HCT116 (cell line): ENCODE data around the gene LEMD1. TPM values are rescaled to one million over a fixed set of nuclear protein-coding genes. Genes with fewer than 3 reads are reported as not detected.

Experiments used
- ATAC-seq: fragments of 200-7000 bp; cut with Tn5 transposase; 2 replicates; pipeline ENCODE4 v1.9.1; 2020; ENCODE audit warnings: mild to moderate bottlenecking, moderate library complexity
- BruUV-seq: library from RNA; stranded (reverse); fragments of 400-500 nt; replicated peaks from 2 replicates; lab custom pipeline; 2021; lab: Mats Ljungman, UMichigan
- CTCF ChIA-PET: fragments of 300-600 bp; sonication (Branson Sonifier 250); formaldehyde crosslinking; loops from one replicate; lab custom pipeline; 2021; ENCODE audit warnings: antibody characterized with exemption; lab: Charles Lee
- POLR2A ChIA-PET: fragments of 300-600, 350-600 bp; sonication (Branson Sonifier 250); formaldehyde crosslinking; loops from one replicate; lab custom pipeline; 2021; ENCODE audit warnings: antibody characterized with exemption; lab: Charles Lee
- RAD21 ChIA-PET, 2 experiments: fragments of 300-600 bp; sonication (Branson Sonifier 250); formaldehyde crosslinking; loops; one replicate each; lab custom pipeline; 2023; ENCODE audit warnings: low total read pairs in 2 of 2; ENCODE audit not compliant: uncharacterized antibody in 2 of 2, unreplicated experiment in 2 of 2, low non-redundant PET in 1 of 2; lab: Charles Lee
- DNase-seq: peaks from one replicate; pipeline ENCODE4 v3.0.0-alpha.2; 2010; ENCODE audit warnings: low read depth, low spot score
- H2AFZ ChIP-seq: fragments of 200-600 bp; shearing (Covaris generic), sonication (generic); 2 replicates; pipeline ENCODE4 v1.6.1; 2017; ENCODE audit warnings: low read depth, mixed run types, mixed read lengths, antibody characterized with exemption, low read length; ENCODE audit not compliant: poor library complexity, severe bottlenecking
- H3K27ac ChIP-seq: 2 replicates; pipeline ENCODE4 v1.5.1; 2012; ENCODE audit warnings: low read depth, low read length
- H3K27me3 ChIP-seq: fragments of 200-600 bp; sonication (generic); 2 replicates; pipeline ENCODE4 v1.6.1; 2016; ENCODE audit warnings: mixed run types, low read length, mixed read lengths; ENCODE audit not compliant: insufficient read depth
- H3K36me3 ChIP-seq, 2 experiments: fragments of 200-500 bp in 1 of 2; fragments of 200-600 bp in 1 of 2; sonication (Bioruptor generic) in 1 of 2; sonication (generic) in 1 of 2; 2 replicates each; pipeline versions ENCODE4 v1.5.1 to v1.6.1; 2014 to 2016; ENCODE audit warnings: low read length in 2 of 2, inconsistent platforms in 1 of 2, mixed read lengths in 1 of 2, mixed run types in 1 of 2; ENCODE audit not compliant: insufficient read depth in 2 of 2, control insufficient read depth in 1 of 2
- H3K4me1 ChIP-seq, 2 experiments: fragments of 200-600 bp in 1 of 2; sonication (generic) in 1 of 2; 2 replicates each; pipeline versions ENCODE4 v1.5.1 to v1.6.1; 2012 to 2017; ENCODE audit warnings: low read length in 2 of 2, inconsistent platforms in 1 of 2, mild to moderate bottlenecking in 1 of 2, mixed read lengths in 1 of 2, mixed run types in 1 of 2, moderate library complexity in 1 of 2; ENCODE audit not compliant: insufficient read depth in 2 of 2, control insufficient read depth in 1 of 2
- H3K4me2 ChIP-seq: fragments of 200-600 bp; sonication (generic); 2 replicates; pipeline ENCODE4 v1.6.1; 2017; ENCODE audit warnings: mixed run types, low read length, mixed read lengths
- H3K4me3 ChIP-seq, 2 experiments: fragments of 200-600 bp in 1 of 2; sonication (generic) in 1 of 2; replicated peaks in 1 of 2; 2 replicates each; pipeline ENCODE4 v1.5.1; 2011 to 2016; ENCODE audit warnings: low read length in 2 of 2, control low read depth in 1 of 2, low read depth in 1 of 2, mild to moderate bottlenecking in 1 of 2, mixed read lengths in 1 of 2, mixed run types in 1 of 2
- H3K79me2 ChIP-seq: fragments of 200-600 bp; sonication (generic); 2 replicates; pipeline ENCODE4 v1.6.1; 2017; ENCODE audit warnings: mild to moderate bottlenecking, mixed run types, low read length, moderate library complexity, mixed read lengths; ENCODE audit not compliant: insufficient read depth
- H3K9ac ChIP-seq: fragments of 200-600 bp; sonication (generic); 2 replicates; pipeline ENCODE4 v1.6.1; 2016; ENCODE audit warnings: low read length, mixed read lengths
- H3K9me2 ChIP-seq: fragments of 200-600 bp; sonication (generic), shearing (Covaris generic); 2 replicates; pipeline ENCODE4 v1.6.1; 2017; ENCODE audit warnings: mixed run types, mild to moderate bottlenecking, moderate library complexity; ENCODE audit not compliant: insufficient read depth
- H3K9me3 ChIP-seq, 2 experiments: fragments of 200-500 bp in 1 of 2; fragments of 200-600 bp in 1 of 2; sonication (Bioruptor generic) in 1 of 2; sonication (generic) in 1 of 2; 2 replicates each; pipeline ENCODE4 v1.6.1; 2014 to 2017; ENCODE audit warnings: low read length in 2 of 2, mixed read lengths in 2 of 2, inconsistent platforms in 1 of 2, low read depth in 1 of 2, mild to moderate bottlenecking in 1 of 2, mixed run types in 1 of 2, moderate library complexity in 1 of 2; ENCODE audit not compliant: control insufficient read depth in 1 of 2, insufficient read depth in 1 of 2
- H4K20me1 ChIP-seq: fragments of 200-600 bp; sonication (generic), shearing (Covaris generic); 2 replicates; pipeline ENCODE4 v1.6.1; 2017; ENCODE audit warnings: mixed run types, mild to moderate bottlenecking, moderate library complexity; ENCODE audit not compliant: insufficient read depth
- CEBPB ChIP-seq: IDR thresholded peaks from 2 replicates; pipeline ENCODE4 v1.6.1; 2012; ENCODE audit warnings: low read depth
- ELF1 ChIP-seq: IDR thresholded peaks from 2 replicates; pipeline ENCODE4 v1.6.1; 2012; ENCODE audit warnings: low read depth, borderline replicate concordance
- EZH2 ChIP-seq: fragments of 200-600 bp; sonication (generic); IDR thresholded peaks from 2 replicates; pipeline ENCODE4 v1.6.1; 2017; ENCODE audit warnings: antibody characterized with exemption, mixed run types
- EZH2phosphoT487 ChIP-seq: fragments of 200-600 bp; IDR thresholded peaks from 2 replicates; pipeline ENCODE4 v1.6.1; 2018; ENCODE audit warnings: antibody characterized with exemption, borderline replicate concordance
- SP1 ChIP-seq: IDR thresholded peaks from 2 replicates; pipeline ENCODE4 v1.6.1; 2012; ENCODE audit warnings: low read depth
- SRF ChIP-seq: IDR thresholded peaks from 2 replicates; pipeline ENCODE4 v1.6.1; 2012; ENCODE audit warnings: low read depth
- ZFX ChIP-seq: fragments of 450-650 bp; IDR thresholded peaks from 2 replicates; pipeline ENCODE4 v1.6.1; 2017
- intact Hi-C: fragments of 100-400 bp; cut with micrococcal nuclease; formaldehyde crosslinking; loops from 2 replicates; pipeline ENCODE4 v1.10.0; 2022
- total RNA-seq: library from RNA; stranded (reverse); gene quantifications from one replicate; pipeline ENCODE4 v1.2.1, GENCODE V29; 2021; ENCODE audit not compliant: unreplicated experiment
- TF ChIP-seq, protein P1 (sequence below): IDR thresholded peaks from 2 replicates; pipeline ENCODE4 v1.6.1; 2012; ENCODE audit warnings: low read depth
- TF ChIP-seq, protein P2 (sequence below), 3 experiments: fragments of 200-600 bp in 1 of 3; sonication (generic) in 1 of 3; IDR thresholded peaks in 2 of 3; conservative IDR thresholded peaks in 1 of 3; 2 replicates each; pipeline ENCODE4 v1.5.1; 2012 to 2017; ENCODE audit warnings: low read depth in 2 of 3, low read length in 2 of 3, antibody characterized with exemption in 1 of 3, borderline replicate concordance in 1 of 3, control low read depth in 1 of 3, mild to moderate bottlenecking in 1 of 3, mixed read lengths in 1 of 3, mixed run types in 1 of 3, moderate library complexity in 1 of 3; ENCODE audit not compliant: insufficient read depth in 1 of 3
- TF ChIP-seq, protein P3 (sequence below): IDR thresholded peaks from 2 replicates; pipeline ENCODE4 v1.6.1; 2012

LEMD1 gene
- total RNA-seq, 1 experiment from 2014 or later: 11.9 TPM

DNA sequence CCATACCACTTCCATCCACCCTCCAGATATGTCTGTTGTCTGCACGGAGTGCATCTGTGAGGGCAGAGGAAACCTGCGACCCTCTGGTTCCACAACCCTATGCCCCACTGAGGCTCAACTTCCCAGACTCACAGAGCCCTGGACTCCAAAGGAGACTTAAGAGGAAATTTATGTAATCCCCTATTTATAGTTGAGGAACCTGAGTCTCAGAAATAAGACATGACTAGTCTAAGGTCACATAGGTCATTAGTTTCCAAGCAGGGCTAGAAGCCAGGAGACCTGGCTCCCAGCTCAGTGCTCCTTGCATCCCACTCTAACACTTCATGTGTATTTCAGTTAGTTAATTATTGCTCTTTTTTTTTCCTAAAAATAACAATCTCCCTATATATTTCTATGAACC is 15.7 kb upstream of the LEMD1 start:
- DNase-seq (no peak), ATAC-seq (no peak)
- H2AFZ ChIP-seq: no peak overlapping the region
- no peak overlapping the region for H3K27ac ChIP-seq
- no peaks in the 10 kb centered on the region for H3K9me3 ChIP-seq
- no peaks in the 10 kb centered on the region for H3K36me3 ChIP-seq
- CTCF ChIA-PET: interaction anchor here (1.6 to 2.4 kb wide), 2 partner anchors 12 to 48 kb away, joined by 5 to 20 read pairs; no protein-coding TSS in a partner anchor
- no peaks in the 10 kb centered on the region for H3K79me2 ChIP-seq
- H3K27me3 ChIP-seq: no peaks in the 10 kb centered on the region
- POLR2A ChIA-PET: no interaction called here
- RAD21 ChIA-PET: interaction anchor here in 1 of 2 experiments (2.0 kb wide), 1 partner anchor 48 kb away, joined by 14 read pairs; no protein-coding TSS in a partner anchor
- no peak overlapping the region for H3K9ac ChIP-seq
- H3K4me1 ChIP-seq: peaks cover 38 to 45% of the 10 kb centered on the region in 2 experiments
- H3K4me2 ChIP-seq: no peak overlapping the region
- H3K9me2 ChIP-seq: no peaks in the 10 kb centered on the region
- no peak for TF ChIP-seq EZH2phosphoT487
- no peak for TF ChIP-seq CEBPB
- TF ChIP-seq EZH2: no peak
- TF ChIP-seq SRF: no peak
- TF ChIP-seq ELF1: no peak
- no peak for TF ChIP-seq ZFX
- no peak for TF ChIP-seq SP1
- TF ChIP-seq, protein P1, sequence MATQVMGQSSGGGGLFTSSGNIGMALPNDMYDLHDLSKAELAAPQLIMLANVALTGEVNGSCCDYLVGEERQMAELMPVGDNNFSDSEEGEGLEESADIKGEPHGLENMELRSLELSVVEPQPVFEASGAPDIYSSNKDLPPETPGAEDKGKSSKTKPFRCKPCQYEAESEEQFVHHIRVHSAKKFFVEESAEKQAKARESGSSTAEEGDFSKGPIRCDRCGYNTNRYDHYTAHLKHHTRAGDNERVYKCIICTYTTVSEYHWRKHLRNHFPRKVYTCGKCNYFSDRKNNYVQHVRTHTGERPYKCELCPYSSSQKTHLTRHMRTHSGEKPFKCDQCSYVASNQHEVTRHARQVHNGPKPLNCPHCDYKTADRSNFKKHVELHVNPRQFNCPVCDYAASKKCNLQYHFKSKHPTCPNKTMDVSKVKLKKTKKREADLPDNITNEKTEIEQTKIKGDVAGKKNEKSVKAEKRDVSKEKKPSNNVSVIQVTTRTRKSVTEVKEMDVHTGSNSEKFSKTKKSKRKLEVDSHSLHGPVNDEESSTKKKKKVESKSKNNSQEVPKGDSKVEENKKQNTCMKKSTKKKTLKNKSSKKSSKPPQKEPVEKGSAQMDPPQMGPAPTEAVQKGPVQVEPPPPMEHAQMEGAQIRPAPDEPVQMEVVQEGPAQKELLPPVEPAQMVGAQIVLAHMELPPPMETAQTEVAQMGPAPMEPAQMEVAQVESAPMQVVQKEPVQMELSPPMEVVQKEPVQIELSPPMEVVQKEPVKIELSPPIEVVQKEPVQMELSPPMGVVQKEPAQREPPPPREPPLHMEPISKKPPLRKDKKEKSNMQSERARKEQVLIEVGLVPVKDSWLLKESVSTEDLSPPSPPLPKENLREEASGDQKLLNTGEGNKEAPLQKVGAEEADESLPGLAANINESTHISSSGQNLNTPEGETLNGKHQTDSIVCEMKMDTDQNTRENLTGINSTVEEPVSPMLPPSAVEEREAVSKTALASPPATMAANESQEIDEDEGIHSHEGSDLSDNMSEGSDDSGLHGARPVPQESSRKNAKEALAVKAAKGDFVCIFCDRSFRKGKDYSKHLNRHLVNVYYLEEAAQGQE: no peak
- TF ChIP-seq, protein P2, sequence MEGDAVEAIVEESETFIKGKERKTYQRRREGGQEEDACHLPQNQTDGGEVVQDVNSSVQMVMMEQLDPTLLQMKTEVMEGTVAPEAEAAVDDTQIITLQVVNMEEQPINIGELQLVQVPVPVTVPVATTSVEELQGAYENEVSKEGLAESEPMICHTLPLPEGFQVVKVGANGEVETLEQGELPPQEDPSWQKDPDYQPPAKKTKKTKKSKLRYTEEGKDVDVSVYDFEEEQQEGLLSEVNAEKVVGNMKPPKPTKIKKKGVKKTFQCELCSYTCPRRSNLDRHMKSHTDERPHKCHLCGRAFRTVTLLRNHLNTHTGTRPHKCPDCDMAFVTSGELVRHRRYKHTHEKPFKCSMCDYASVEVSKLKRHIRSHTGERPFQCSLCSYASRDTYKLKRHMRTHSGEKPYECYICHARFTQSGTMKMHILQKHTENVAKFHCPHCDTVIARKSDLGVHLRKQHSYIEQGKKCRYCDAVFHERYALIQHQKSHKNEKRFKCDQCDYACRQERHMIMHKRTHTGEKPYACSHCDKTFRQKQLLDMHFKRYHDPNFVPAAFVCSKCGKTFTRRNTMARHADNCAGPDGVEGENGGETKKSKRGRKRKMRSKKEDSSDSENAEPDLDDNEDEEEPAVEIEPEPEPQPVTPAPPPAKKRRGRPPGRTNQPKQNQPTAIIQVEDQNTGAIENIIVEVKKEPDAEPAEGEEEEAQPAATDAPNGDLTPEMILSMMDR (IDR thresholded peaks at IDR 0.05 in 2 of 3, conservative IDR thresholded peaks at IDR 0.05 in 1 of 3; ENCODE audit: borderline replicate concordance in 1 of 3, insufficient read depth in 1 of 3, low read depth in 2 of 3, low read length in 2 of 3): no peak
- TF ChIP-seq, protein P3, sequence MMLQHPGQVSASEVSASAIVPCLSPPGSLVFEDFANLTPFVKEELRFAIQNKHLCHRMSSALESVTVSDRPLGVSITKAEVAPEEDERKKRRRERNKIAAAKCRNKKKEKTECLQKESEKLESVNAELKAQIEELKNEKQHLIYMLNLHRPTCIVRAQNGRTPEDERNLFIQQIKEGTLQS: no peak
- no peak overlapping the region for H3K4me3 ChIP-seq
- BruUV-seq: no TSS peak
- no peaks in the 10 kb centered on the region for H4K20me1 ChIP-seq
- intact Hi-C loops: no loop called here
